Retinal pigment epithelial cell (primary cell): ENCODE results near the gene IQGAP1.
"Not testable (repeated sequence)": the region's sequence is repeated elsewhere in the genome, so short reads cannot be mapped to it uniquely, and the experiment has no call there.

Source experiments
- DNase-seq: peaks from one replicate; pipeline ENCODE4 v3.0.0-alpha.2; 2010; ENCODE audit warnings: low read depth
- H3K4me3 ChIP-seq: 2 replicates; pipeline ENCODE4 v1.5.1; 2011; ENCODE audit warnings: mild to moderate bottlenecking, low read length, control low read depth, moderate library complexity
- TF ChIP-seq, protein P1 (sequence below): conservative IDR thresholded peaks from 2 replicates; pipeline ENCODE4 v1.5.1; 2011; ENCODE audit warnings: low read depth, low read length, control low read depth, inconsistent platforms

IQGAP1 gene

DNA sequence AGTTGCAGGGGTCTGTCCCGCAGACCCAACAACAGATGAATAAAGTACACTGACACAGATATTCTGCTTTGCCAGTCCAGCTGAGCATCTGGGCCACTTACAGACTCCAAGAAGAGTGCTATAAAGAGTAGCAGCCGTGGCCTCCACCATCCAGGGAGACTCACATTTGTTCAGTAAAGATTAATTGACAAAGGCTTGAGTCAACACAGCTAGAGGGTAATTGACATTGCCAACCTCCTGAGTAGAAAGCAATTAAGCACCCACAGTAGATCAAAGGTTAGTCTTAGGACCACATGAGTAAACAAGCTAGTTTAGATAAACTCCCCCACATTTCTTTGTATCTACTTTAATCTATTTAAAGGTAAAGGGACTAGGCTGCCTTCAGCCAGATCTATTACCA, 125.4 kb downstream of the IQGAP1 start:
- H3K4me3 ChIP-seq, result no peak overlapping the region
- TF ChIP-seq, protein P1, sequence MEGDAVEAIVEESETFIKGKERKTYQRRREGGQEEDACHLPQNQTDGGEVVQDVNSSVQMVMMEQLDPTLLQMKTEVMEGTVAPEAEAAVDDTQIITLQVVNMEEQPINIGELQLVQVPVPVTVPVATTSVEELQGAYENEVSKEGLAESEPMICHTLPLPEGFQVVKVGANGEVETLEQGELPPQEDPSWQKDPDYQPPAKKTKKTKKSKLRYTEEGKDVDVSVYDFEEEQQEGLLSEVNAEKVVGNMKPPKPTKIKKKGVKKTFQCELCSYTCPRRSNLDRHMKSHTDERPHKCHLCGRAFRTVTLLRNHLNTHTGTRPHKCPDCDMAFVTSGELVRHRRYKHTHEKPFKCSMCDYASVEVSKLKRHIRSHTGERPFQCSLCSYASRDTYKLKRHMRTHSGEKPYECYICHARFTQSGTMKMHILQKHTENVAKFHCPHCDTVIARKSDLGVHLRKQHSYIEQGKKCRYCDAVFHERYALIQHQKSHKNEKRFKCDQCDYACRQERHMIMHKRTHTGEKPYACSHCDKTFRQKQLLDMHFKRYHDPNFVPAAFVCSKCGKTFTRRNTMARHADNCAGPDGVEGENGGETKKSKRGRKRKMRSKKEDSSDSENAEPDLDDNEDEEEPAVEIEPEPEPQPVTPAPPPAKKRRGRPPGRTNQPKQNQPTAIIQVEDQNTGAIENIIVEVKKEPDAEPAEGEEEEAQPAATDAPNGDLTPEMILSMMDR, result no peak
- no peak for DNase-seq

DNA sequence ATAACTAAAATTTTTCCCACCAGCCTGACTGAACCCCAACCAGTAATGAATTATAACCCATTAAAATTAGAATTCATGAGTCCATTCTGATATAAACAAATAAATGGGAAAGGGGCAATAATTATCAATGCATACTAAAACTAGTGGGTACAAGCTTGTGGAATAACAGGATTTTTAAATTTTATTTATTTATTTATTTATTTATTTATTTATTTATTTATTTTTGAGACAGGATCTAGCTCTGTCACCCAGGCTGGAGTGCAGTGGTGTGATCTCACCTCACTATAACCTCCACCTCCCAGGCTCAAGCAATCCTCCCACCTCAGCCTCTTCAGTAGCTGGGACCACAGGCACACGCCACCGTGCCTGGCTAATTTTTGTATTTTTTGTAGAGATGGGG, 125.9 kb downstream of the IQGAP1 start:
- not testable (repeated sequence) for H3K4me3 ChIP-seq, DNase-seq

DNA sequence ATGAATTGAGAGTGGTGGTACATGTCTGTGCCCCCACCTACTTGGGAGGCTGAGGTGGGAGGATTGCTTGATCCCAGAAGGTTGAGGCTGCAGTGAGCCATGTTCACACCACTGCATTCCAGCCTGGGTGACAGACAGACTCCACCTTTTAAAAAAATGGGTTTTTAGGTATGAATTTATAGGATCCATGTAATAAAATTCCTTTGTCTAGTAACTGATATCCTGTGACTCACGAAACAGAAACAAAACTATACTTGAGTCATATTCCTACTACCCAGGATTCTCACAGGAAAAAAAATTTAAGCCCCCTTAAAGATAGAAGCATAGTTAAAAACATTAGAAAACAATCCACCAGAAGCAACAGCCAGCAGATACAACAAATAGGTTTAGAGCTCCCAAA, 131.6 kb downstream of the IQGAP1 start:
- H3K4me3 ChIP-seq, result no peak overlapping the region
- TF ChIP-seq, protein P1, result no peak
- no peak for DNase-seq

DNA sequence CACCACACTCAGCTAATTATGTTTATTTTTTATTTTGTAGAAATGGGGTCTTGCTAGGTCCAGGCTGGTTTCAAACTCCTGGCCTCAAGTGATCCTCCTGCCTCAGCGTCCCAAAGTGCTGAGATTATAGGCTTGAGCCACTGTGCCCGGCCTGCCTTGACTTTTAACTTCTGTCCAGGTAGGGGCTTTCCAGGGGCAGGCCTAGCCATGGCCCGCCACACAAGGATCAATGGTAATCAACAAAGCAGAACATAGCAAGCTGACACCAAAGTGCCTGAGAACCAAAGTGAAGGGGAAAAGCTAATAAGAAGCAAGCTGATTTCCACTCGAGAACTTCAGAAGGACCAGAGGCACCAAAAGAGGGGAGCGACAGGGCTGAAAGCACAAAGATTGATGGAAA, 132.3 kb downstream of the IQGAP1 start:
- DNase-seq, result no peak

DNA sequence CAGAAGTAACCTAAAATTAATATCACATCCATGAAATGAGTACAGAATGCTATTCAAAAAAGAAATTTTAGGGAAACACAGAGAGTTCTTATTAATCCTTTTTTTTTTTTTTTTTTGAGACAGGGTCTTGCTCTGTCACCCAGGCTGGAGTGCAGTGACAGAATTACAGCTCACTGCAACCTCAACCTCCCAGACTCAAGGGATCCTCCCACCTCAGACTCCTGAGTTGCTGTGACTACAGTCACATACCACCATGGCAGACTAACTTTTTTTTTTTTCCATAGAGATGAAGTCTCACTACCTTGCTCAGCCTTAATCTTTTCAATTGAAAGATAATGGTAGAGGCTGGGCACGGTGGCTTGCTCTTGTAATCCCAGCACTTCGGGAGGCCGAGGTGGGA, 135.3 kb downstream of the IQGAP1 start:
- TF ChIP-seq, protein P1, result no peak
- no peak for DNase-seq
- no peak overlapping the region for H3K4me3 ChIP-seq

More for the DNA sequence above, 132.3 kb downstream of the IQGAP1 start:
- no peak overlapping the region for H3K4me3 ChIP-seq
- TF ChIP-seq, protein P1, result no peak

DNA sequence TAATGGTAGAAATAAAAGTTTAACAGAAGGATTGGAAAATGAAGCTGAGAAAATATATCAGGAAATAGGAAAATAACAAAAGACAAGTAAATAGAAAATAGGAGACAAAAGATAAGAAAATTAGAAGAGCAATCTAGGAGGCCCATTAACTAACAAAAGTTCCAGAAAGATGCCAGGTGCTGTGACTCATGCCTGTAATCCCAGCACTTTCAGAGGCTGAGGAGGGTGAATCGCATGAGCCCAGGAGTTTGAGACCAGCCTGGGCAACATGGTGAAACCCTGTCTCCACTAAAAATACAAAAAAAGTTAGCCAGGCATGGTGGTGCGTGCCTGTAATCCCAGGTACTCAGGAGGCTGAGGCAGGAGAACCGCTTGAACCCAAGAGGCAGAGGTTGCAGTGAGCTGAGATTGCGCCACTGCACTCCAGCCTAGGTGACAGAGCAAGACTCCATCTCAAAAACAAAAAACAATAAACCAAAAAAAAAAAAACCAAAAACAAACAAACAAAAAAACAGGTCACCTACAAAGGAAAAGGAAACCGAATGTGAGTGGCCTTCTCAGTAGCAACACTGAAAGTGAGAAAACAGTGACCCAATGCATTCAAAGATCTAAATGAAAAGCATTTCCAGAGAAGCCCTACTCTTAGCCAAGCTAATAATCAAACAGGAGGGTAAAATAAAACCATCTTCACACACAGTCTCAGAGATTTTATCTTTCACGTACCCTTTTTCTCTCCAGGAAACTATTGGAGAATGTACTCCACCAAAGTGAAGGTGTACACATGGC, 136.2 kb downstream of the IQGAP1 start:
- DNase-seq, result not testable (repeated sequence)

DNA sequence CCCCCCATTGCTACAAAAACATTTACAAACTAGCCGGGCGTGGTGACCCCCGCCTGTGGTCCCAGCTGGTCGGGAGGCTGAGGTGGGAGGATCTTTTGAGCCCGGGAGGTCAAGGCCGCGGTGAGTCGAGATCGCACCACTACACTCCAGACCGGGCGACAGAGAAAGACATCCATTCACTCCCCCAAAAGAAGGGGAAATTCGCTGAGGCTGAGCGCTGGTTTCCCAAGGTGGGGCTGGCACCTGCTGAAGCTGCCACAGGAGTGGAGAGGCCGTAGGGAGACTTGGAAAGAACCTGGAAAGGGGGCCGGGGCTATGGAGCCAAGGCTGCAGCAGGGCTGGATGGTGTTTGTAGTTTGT, 140.9 kb downstream of the IQGAP1 start:
- peak overlapping the region; percentile 57 for H3K4me3 ChIP-seq
- no peak for DNase-seq
- TF ChIP-seq, protein P1, result no peak

More for the DNA sequence above, 136.2 kb downstream of the IQGAP1 start:
- not testable (repeated sequence) for H3K4me3 ChIP-seq

DNA sequence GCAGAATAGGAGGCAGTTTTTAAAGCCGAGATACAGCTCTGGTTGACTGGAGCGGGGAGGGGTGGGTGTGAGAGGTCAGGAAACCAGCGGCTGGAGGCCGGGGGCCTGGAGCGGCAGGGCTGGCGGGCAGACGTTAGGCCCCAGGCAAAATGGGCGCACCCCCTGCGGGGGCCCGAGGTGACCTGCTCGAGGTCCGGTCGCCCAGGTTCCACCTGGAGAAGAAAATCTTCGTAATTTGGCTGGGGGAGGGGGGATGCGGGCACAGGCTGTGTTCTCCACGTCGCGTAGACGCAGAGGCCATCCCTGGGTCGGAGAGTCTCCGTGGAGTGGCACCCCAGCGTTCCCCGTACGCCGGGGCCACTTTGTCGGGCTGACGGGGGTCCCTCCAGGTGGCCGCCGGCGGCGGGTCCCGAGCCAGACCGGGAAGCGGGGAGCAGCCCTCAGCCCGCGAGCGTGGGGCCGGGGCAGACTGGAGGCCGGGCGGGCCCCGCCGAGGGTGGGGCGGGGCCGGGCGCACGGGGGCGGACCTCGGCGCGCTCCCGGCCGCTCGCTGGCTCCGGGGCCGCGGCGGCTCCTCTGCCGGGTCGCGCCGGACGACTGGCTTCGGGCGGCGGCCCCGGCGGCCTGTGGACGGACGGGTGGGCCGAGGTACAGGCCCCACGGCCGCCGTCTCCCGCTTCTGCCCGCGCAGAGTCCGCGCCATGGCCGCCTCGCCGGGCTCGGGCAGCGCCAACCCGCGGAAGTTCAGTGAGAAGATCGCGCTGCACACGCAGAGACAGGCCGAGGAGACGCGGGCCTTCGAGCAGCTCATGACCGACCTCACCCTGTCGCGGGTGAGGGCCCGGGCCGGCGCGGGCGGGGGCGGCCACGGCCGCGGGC, 141.6 kb downstream of the IQGAP1 start, which contains the start of gene CRTC3:
TSS of gene CRTC3 (plus strand) at position 553 of the 879 bp plus-strand sequence. CDS start at position 702, 149 bp downstream.
- no peak for DNase-seq
- peak within 1 kb of the TSS; percentile 73 for H3K4me3 ChIP-seq
- TF ChIP-seq, protein P1, result no peak
